GM10248 (cell line): ENCODE results near the gene ACP3.

ENCODE experiments used
- CTCF ChIA-PET: fragments of 300-600 bp; sonication (Branson Sonifier 250); formaldehyde crosslinking; extraction: SDS; loops from one replicate; lab custom pipeline; 2021; ENCODE audit warnings: antibody characterized with exemption; lab: Yijun Ruan, JAX
- POLR2A ChIA-PET: fragments of 350-650 bp; sonication (Branson Sonifier 250); formaldehyde crosslinking; extraction: SDS; loops from one replicate; lab custom pipeline; 2020; ENCODE audit warnings: antibody characterized with exemption; lab: Yijun Ruan, JAX
- DNase-seq: peaks from one replicate; pipeline ENCODE4 v3.0.0; 2012; ENCODE audit errors: extremely low spot score
- CTCF ChIP-seq: IDR thresholded peaks from 2 replicates; pipeline ENCODE4 v1.5.1; 2012; ENCODE audit warnings: mild to moderate bottlenecking, low read depth; ENCODE audit errors: extremely low read depth, missing control alignments, control extremely low read depth

Gene ACP3

GRCh38 chr3:132407025-132407424 is 89.8 kb downstream of the ACP3 start:
- POLR2A ChIA-PET, result no interaction called here
- no peak for DNase-seq
- no peak for TF ChIP-seq CTCF
- CTCF ChIA-PET, result interaction anchor here (13.5 kb wide), 1 partner anchor 54 kb away, joined by 404 read pairs; no protein-coding TSS in a partner anchor
